Bone marrow (tissue), 2 donors: ENCODE measurements around the gene FOLR2.
A peak's percentile ranks its signal among the peaks of the same experiment; 100 is the strongest.
"Not testable (repeated sequence)": the region's sequence is repeated elsewhere in the genome, so short reads cannot be mapped to it uniquely, and the experiment has no call there.

Source experiments
- DNase-seq, 2 donors: peaks; one replicate each; lab custom pipeline; 2025; lab: John Stamatoyannopoulos, UW

The FOLR2 gene

GRCh38 chr11:72240461-72241290 is 24.1 kb downstream of the FOLR2 start:
- DNase-seq, result no peak

- no peak for DNase-seq
Observed at GRCh38 chr11:72241291-72241781, 24.7 kb downstream of the FOLR2 start.

- DNase-seq, result no peak
Observed at GRCh38 chr11:72242141-72242540, 25.5 kb downstream of the FOLR2 start.

- no peak for DNase-seq
Observed at GRCh38 chr11:72243173-72244059, 26.8 kb downstream of the FOLR2 start.

- no peak for DNase-seq
Observed at GRCh38 chr11:72244060-72244360, 27.4 kb downstream of the FOLR2 start, which contains the start of gene PHOX2A. Gene PHOX2A (minus strand): TSS chr11:72244176. CDS start chr11:72244004, 172 bp downstream.

GRCh38 chr11:72244361-72245262 is 28.0 kb downstream of the FOLR2 start:
- no peak for DNase-seq

- DNase-seq, result no peak
Observed at GRCh38 chr11:72245263-72245816, 28.7 kb downstream of the FOLR2 start.

- DNase-seq, result no peak
Observed at GRCh38 chr11:72247584-72247983, 31.0 kb downstream of the FOLR2 start.

GRCh38 chr11:72249961-72250360 is 33.4 kb downstream of the FOLR2 start:
- no peak for DNase-seq

- no peak for DNase-seq
Observed at GRCh38 chr11:72250661-72251464, 34.3 kb downstream of the FOLR2 start.

GRCh38 chr11:72251614-72252013 is 35.0 kb downstream of the FOLR2 start:
- no peak for DNase-seq

GRCh38 chr11:72253392-72253791 is 36.8 kb downstream of the FOLR2 start:
- no peak for DNase-seq

- DNase-seq, result no peak
Observed at GRCh38 chr11:72254299-72254993, 37.9 kb downstream of the FOLR2 start.

- DNase-seq, result no peak
Observed at GRCh38 chr11:72257570-72257969, 41.0 kb downstream of the FOLR2 start.

- DNase-seq, result no peak
Observed at GRCh38 chr11:72259490-72259889, 42.9 kb downstream of the FOLR2 start.

GRCh38 chr11:72260574-72260973 is 44.0 kb downstream of the FOLR2 start:
- DNase-seq, result no peak

GRCh38 chr11:72263361-72263760 is 46.8 kb downstream of the FOLR2 start:
- DNase-seq, result peak in 1 of 2 donors; percentile 33

- no peak for DNase-seq
Observed at GRCh38 chr11:72265951-72266350, 49.4 kb downstream of the FOLR2 start.

- not testable (repeated sequence) for DNase-seq
Observed at GRCh38 chr11:72266960-72267359, 50.4 kb downstream of the FOLR2 start.
